Aorta (tissue), 5 donors: ENCODE measurements around the gene PIGT. TPM values are rescaled to one million over a fixed set of nuclear protein-coding genes. Genes with fewer than 3 reads are reported as not detected.

Experiments used
- ATAC-seq: fragments of 200-7000 bp; cut with Tn5 transposase; one replicate; pipeline ENCODE4 v1.9.1; 2022; ENCODE audit warnings: moderate library complexity; ENCODE audit not compliant: low FRiP score
- DNase-seq, 2 donors: peaks; one replicate each; pipeline ENCODE4 v3.0.0-alpha.2; 2020
- H3K27ac ChIP-seq, 2 donors: one replicate each; pipeline ENCODE4 v1.5.1; 2013; ENCODE audit warnings: low read length in 2 of 2, mild to moderate bottlenecking in 2 of 2, moderate library complexity in 2 of 2, control low read depth in 1 of 2, inconsistent platforms in 1 of 2, low read depth in 1 of 2
- H3K27me3 ChIP-seq, 2 donors: one replicate each; pipeline ENCODE4 v1.6.1; 2013; ENCODE audit warnings: control low read depth in 1 of 2, low read length in 1 of 2, mild to moderate bottlenecking in 1 of 2, moderate library complexity in 1 of 2; ENCODE audit not compliant: insufficient read depth in 2 of 2, control insufficient read depth in 1 of 2
- H3K36me3 ChIP-seq, 2 donors: one replicate each; pipeline ENCODE4 v1.6.1; 2013; ENCODE audit warnings: control low read depth in 1 of 2, low read length in 1 of 2, mild to moderate bottlenecking in 1 of 2; ENCODE audit not compliant: insufficient read depth in 2 of 2, control insufficient read depth in 1 of 2
- H3K4me1 ChIP-seq, 2 donors: one replicate each; pipeline ENCODE4 v1.6.1; 2013; ENCODE audit warnings: low read length in 2 of 2, control low read depth in 1 of 2, mild to moderate bottlenecking in 1 of 2, moderate library complexity in 1 of 2; ENCODE audit not compliant: insufficient read depth in 2 of 2, control insufficient read depth in 1 of 2
- H3K4me3 ChIP-seq, 2 donors: one replicate each; pipeline ENCODE4 v1.5.1; 2013; ENCODE audit warnings: low read length in 2 of 2, control low read depth in 1 of 2, mild to moderate bottlenecking in 1 of 2
- H3K9me3 ChIP-seq: one replicate; pipeline ENCODE4 v1.6.1; 2013; ENCODE audit warnings: mild to moderate bottlenecking, low read length; ENCODE audit not compliant: control insufficient read depth
- whole genome bisulfite sequencing, 2 donors: extraction: QIAGEN DNeasy Blood & Tissue Kit; methylation state at CpG; one replicate each; pipeline ENCODE4 v1.1.7; 2013; 5-methylcytosine and 5-hydroxymethylcytosine counted together
- intact Hi-C, 2 donors: fragments of 100-400 bp; cut with DNase I; formaldehyde crosslinking; loops; one replicate each; pipeline versions ENCODE4 v1.14.2 to v1.15.0; 2022
- polyA plus RNA-seq, 2 donors: library from polyadenylated mRNA; stranded (reverse); fragments of 200-250 nt; gene quantifications; one replicate each; pipeline ENCODE4 v1.2.3, GENCODE V29; 2013
- total RNA-seq, 2 donors: library from RNA; stranded (reverse); fragmentation: NEBNext Ultra II Directional; extraction: Animal tissue kit (Norgen Biotek cat#: 25700); gene quantifications; one replicate each; pipeline ENCODE4 v1.2.1, GENCODE V29; 2021
- donor health status: healthy with polysubstance abuse.
- donor health status: Bipolar disorder and iron deficiency.
- donor health status: DM: no; HTN: no; CAD: no.
- donor health status: DM: no; HTN: no; CAD: no.
- donor health status: DM: yes; HTN: yes; CAD: no.

The PIGT gene
- total and polyA plus RNA-seq, 4 donors: 69.0 to 151 (median 113) TPM

DNA sequence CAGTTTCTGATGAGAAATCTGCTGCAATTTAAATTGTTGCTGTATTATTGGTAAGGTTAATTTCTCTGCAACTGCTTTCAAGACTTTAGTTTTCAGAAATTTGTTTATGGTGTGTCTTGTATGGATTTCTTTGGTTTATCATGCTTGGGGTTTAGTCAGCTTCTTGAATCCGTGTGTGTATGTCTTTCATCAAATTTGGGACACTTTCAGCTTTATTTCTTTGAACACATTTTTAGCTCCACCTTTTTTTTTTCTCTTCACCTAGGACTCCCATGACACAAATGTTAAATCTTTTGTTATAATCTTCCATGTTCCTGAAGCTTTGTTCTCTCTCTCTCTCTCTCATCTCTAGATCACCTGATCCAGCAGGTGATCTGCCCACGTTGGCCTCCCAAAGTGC is 24.4 kb upstream of the PIGT start:
- H3K9me3 ChIP-seq: no peaks in the 10 kb centered on the region
- H3K27me3 ChIP-seq: no peaks in the 10 kb centered on the region
- ATAC-seq (no peak), DNase-seq (no peak)
- no peaks in the 10 kb centered on the region for H3K4me1 ChIP-seq
- no peak overlapping the region for H3K27ac ChIP-seq
- H3K36me3 ChIP-seq: no peaks in the 10 kb centered on the region
- no peak overlapping the region for H3K4me3 ChIP-seq
- WGBS, 2 donors: 64 to 74% methylated on average over 2 of the region's 2 CpGs
- intact Hi-C loops: no loop called here

DNA sequence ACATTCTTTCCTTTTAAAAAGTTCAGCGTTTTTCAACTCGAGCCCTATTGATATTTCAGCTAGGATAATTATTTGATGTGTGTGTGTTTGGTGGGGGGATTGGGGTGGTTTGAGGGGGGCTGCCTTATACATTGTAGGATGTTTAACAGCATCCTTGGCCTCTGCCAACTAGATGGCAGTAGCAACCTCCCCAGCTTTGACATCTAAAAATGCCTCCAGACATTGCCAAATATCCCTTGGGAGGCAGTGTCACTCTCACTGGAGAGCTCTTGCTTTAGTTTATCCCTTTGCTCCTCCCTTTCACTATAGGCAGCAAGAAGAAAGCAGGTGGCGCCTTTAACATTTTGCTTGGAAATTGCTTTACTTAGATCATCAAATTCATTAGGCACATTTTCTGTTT is 23.2 kb upstream of the PIGT start:
- H3K27ac ChIP-seq: no peak overlapping the region
- DNase-seq (no peak), ATAC-seq (no peak)
- intact Hi-C loops: no loop called here
- H3K9me3 ChIP-seq: no peaks in the 10 kb centered on the region
- 80 to 83% methylated on average over 3 of the region's 3 CpGs for WGBS, 2 donors
- H3K4me3 ChIP-seq: no peak overlapping the region
- no peaks in the 10 kb centered on the region for H3K27me3 ChIP-seq
- H3K36me3 ChIP-seq: no peaks in the 10 kb centered on the region
- H3K4me1 ChIP-seq: no peaks in the 10 kb centered on the region

DNA sequence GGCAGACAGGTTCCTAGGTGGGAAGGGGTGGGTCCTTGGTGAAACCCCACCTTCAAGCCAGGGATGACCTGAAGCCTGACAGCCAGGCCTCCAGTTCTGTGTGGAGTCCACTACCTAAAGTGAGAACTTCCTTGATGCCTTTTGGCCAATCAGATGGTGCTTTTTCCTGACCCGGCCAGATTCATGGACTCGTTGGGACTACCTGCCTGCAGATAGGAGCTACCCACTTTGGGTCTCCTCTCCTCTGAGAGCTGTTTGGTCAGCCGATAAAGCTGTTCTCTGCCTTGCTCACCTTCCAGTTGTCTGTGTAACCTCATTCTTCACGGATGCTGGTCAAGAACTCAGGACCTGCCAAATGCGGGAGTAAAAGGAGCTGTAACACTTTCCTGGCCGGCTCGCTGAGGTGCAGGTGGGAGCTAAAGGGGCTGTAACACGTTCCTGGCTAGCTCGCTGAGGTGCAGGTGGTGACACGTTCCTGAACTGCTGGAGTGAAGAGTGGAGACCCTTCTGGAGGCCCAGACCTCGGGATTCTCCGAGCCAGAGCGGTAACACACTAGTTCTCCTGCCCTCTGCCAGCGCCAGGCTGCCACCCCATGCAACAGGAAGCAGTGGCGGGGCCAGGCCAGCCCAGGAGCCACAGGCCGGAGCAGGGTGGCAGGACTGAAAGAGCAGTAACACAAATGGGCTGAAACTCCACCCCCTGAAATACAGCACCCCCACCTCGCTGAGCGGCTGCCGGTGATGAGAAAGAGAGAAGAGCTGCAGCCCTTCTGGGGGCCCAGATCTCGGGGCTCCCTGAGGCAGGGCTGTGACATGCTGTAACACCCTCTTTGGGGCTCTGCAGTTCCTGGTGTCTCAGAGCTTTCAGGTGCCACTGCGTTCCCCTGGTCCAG is 21.5 kb upstream of the PIGT start:
- Histone ChIP-seq H3K36me3 (no peaks in the 10 kb centered on the region), H3K4me3 (no peak overlapping the region), H3K4me1 (no peaks in the 10 kb centered on the region), H3K27me3 (no peaks in the 10 kb centered on the region), H3K9me3 (no peaks in the 10 kb centered on the region), H3K27ac (no peak overlapping the region)
- ATAC-seq: no peak
- intact Hi-C loops: no loop called here
- no peak for DNase-seq
- 79 to 83% methylated on average over 21 of the region's 21 CpGs for WGBS, 2 donors

GRCh38 chr20:45395114-45395415 is 20.9 kb upstream of the PIGT start:
- no peaks in the 10 kb centered on the region for H3K4me1 ChIP-seq
- no peaks in the 10 kb centered on the region for H3K36me3 ChIP-seq
- ATAC-seq (no peak), DNase-seq (no peak)
- no peaks in the 10 kb centered on the region for H3K9me3 ChIP-seq
- no peaks in the 10 kb centered on the region for H3K27me3 ChIP-seq
- intact Hi-C loops: no loop called here
- 85 to 89% methylated on average over 7 of the region's 7 CpGs for WGBS, 2 donors
- no peak overlapping the region for H3K27ac ChIP-seq
- no peak overlapping the region for H3K4me3 ChIP-seq

DNA sequence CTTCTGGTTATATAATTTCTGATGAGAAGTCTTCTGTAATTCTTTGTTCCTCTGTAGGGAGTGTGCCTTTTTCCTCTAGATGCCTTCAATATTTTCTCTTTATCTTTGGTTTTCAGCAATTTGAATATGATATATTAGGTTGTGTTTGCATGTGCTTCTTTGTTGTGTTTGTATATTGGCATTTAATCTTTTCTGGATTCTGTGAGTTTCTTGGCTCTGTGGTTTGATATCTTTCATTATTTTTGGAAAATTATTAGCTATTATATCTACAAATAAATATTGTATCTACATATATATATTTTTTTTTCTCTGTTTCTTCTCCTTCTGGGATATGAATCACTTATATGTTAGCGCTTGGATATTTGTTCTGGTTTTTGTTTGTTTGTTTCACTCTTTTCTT is 16.9 kb upstream of the PIGT start:
- Histone ChIP-seq H3K27ac (no peak overlapping the region), H3K4me1 (no peaks in the 10 kb centered on the region), H3K9me3 (no peaks in the 10 kb centered on the region), H3K36me3 (no peaks in the 10 kb centered on the region), H3K27me3 (no peaks in the 10 kb centered on the region), H3K4me3 (no peak overlapping the region)
- intact Hi-C loops: no loop called here
- ATAC-seq (no peak), DNase-seq (no peak)
- 94 to 100% methylated on average over 1 of the region's 1 CpG for WGBS, 2 donors

DNA sequence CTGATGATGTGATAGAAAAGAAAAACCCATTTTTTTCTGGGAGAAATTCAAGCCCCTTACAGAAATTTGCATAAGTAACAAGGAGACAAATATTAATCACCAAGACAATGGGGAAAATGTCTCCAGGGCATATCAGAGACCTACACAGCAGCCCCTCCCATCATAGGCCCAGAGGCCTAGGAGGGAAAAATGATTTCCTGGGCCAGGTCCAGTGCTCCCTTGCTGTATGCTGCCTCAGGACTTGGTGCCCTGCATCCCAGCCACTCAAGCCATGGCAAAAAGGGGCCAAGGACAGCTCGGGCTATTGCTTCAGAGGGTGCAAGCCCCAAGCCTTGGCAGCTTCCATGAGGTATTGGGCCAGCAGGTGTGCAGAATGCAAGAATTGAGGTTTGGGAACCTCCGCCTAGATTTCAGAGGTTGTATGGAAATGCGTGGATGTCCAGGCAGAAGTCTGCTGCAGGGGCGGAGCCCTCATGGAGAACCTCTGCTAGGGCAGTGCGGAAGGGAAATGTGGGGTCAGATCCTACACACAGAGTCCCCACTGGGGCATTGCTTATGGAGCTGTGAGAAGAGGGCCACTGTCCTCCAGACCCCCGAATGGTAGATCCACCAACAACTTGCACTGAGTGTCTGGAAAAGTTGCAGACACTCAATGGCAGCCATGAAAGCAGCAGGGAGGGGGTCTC is 15.5 kb upstream of the PIGT start:
- ATAC-seq (no peak), DNase-seq (no peak)
- Histone ChIP-seq H3K4me1 (no peaks in the 10 kb centered on the region), H3K9me3 (no peaks in the 10 kb centered on the region), H3K36me3 (no peaks in the 10 kb centered on the region), H3K27ac (no peak overlapping the region), H3K4me3 (no peak overlapping the region), H3K27me3 (no peaks in the 10 kb centered on the region)
- intact Hi-C loops: no loop called here
- 97% methylated on average over 6 of the region's 6 CpGs for WGBS, 2 donors

DNA sequence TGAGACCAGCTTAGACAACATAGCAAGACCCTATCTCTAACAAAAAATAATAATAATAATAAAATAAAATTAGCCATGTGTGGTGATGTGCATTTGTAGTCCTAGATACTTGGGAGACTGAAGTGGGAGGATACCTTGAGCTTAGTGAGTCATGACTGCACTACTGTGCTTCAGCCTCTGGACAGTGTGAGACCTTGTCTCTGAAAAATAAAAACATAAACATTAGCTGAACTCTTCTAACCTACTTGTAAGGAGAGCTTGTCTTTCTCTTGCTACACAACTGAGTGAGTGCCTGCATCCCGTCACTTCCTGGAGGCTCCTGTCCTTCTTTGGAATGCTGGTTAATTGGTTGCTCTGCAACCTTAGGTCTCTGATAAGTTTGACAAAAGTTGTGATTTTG is 13.0 kb upstream of the PIGT start:
- no peaks in the 10 kb centered on the region for H3K27me3 ChIP-seq
- H3K4me1 ChIP-seq: peaks cover 0 to 1% of the 10 kb centered on the region in 2 donors
- H3K9me3 ChIP-seq: no peaks in the 10 kb centered on the region
- ATAC-seq (no peak), DNase-seq (no peak)
- 97 to 100% methylated on average over 1 of the region's 1 CpG for WGBS, 2 donors
- H3K4me3 ChIP-seq: no peak overlapping the region
- no peak overlapping the region for H3K27ac ChIP-seq
- intact Hi-C loops: no loop called here
- H3K36me3 ChIP-seq: no peaks in the 10 kb centered on the region

DNA sequence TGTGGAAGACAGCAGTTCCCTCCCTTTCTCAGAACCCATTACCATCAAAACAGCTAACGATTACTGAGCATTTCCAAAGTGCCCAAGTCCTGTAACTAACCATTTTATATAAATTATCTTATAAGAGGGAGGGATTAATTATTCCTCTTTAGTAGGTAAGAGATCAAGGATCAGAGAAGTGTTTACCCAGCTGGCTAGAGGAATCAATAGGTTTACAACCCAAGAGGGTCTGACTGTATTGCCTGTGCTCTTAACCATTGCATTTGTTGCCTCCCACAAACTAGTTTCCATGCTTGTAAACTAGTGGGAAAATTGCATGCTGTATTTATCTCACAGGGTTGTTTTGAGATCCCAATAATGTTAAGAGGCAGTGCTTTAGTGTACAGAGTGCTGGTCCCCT is 11.5 kb upstream of the PIGT start:
- intact Hi-C loops: no loop called here
- WGBS, 2 donors: 79 to 81% methylated on average over 1 of the region's 1 CpG

More for the DNA sequence above, 11.5 kb upstream of the PIGT start:
- H3K9me3 ChIP-seq: no peaks in the 10 kb centered on the region
- no peaks in the 10 kb centered on the region for H3K27me3 ChIP-seq
- H3K4me3 ChIP-seq: no peak overlapping the region
- ATAC-seq (no peak), DNase-seq (no peak)
- peak overlapping the region in 1 of 2 donors; percentile 21 for H3K27ac ChIP-seq
- H3K4me1 ChIP-seq: peaks cover 2 to 9% of the 10 kb centered on the region in 2 donors
- H3K36me3 ChIP-seq: peaks cover 0 to 2% of the 10 kb centered on the region in 2 donors
